SH-SY5Y (cell line): Measurements from ENCODE around the gene AGTRAP.

Experiments used
- GATA2 ChIP-seq: IDR thresholded peaks from 2 replicates; pipeline ENCODE4 v1.6.1; 2011; ENCODE audit warnings: mild to moderate bottlenecking, low read depth, low read length
- GATA3 ChIP-seq: IDR thresholded peaks from 2 replicates; pipeline ENCODE4 v1.6.1; 2011; ENCODE audit warnings: low read depth, mild to moderate bottlenecking, low read length, moderate library complexity

Gene AGTRAP

DNA sequence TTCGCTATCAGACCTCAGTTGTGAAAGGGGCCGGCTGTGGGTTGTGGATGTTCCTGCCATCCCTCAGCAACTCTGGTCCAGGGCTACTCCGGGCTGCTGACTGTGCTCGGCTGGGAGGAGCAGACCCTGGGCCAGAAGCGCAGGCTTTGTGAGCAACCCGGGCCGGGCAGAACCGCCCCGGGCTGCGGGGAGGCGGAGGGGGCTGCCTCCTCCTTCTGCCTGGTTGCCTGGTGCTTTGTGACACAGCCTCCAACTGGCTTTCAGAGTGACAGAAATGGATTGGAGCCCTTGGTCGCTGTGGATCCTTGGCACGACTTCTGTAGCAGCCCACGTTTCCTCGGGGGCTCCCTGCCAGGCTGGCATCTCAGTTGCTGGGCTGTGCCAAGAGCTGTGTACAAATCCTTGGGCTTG lies 34.4 kb upstream of the AGTRAP start:
- TF ChIP-seq GATA2 (no peak), GATA3 (no peak)

DNA sequence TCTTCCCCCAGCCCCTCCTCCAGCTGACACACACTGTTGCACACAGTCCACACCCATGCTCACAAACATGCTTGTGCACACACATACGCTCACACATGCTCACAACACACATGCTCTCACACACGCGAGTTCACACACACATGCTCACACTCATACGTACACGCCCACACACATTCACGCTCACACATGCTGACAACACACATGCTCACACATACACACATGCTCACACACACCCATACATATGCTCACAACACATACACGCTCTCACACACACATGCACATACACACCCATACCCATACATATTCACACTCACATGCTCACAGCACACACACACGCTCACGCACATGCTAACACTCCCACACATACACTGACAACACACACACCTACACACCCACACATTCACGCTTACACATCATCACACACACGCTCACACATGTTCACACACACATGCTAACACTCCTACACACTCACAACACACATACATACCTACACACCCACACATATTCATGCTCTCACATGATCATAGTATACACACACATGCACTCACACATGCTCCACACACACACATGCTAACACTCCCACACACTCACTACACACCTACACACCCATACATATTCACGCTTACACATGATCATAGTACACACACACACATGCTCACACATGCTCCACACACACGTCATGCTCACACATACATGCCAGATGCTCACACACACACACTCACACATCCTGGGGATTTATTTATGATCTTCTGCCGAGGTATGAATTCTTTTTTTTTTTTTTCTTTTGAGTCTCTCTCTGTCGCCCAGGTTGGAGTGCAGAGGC lies 33.7 kb upstream of the AGTRAP start:
- no peak for TF ChIP-seq GATA2
- no peak for TF ChIP-seq GATA3

DNA sequence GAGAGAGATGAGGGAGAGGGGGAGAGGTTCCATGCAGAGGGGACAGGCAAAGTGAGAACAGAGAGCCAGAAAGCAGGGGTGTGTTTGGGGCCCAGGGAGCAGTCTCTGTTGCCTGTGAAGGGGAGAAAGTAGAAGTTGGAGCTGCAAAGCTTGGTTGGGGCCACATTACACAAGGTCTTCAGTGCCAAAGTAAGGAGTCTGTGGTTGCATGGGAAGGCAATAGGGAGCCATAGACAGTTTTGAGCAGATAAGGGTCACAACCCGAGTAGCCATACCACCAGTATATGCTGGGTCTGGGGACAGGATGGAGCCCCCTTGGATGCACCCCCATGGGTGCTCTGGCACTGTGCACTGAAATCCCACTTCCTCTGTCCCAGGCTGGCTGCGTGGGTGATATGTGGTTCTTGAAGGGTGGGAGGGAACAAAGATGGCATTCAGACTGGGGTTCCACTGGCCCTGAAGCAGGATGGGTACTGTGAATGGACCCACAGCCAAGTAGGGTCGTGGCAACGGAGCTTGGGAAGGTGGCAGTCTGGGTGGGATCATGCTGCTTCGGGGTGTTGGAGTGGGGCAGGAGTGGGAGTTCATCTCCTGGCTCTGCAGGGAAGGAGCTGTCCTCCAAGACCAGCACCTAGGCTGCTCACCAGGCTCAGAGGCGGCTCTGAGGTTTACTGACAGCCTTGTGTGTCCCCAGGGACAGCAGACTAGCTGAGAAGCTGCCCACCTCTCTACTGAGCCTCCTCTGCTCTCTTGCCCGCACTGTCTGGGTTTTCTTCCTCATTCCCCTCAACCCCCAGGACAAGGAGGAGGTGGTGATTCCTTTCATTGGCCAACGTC lies 32.4 kb upstream of the AGTRAP start:
- TF ChIP-seq GATA2 = no peak

DNA sequence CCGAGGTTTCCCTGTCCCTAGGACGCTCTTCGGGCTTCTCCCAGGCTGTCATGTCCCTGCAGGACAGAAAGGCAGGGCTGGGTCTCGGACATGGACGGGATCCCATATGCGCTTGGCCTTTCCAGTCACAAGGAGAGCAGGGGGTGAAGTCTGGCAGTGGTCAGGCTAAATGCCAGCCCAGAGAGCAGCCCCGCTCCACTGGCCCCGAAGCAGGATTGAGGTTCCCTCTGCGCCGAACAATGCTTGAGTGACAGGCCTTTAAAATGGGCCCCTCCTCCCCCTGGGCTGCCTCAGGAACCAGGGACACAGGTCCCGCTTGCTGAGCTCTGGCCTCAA lies 31.8 kb upstream of the AGTRAP start:
- TF ChIP-seq GATA3 (no peak), GATA2 (no peak)

DNA sequence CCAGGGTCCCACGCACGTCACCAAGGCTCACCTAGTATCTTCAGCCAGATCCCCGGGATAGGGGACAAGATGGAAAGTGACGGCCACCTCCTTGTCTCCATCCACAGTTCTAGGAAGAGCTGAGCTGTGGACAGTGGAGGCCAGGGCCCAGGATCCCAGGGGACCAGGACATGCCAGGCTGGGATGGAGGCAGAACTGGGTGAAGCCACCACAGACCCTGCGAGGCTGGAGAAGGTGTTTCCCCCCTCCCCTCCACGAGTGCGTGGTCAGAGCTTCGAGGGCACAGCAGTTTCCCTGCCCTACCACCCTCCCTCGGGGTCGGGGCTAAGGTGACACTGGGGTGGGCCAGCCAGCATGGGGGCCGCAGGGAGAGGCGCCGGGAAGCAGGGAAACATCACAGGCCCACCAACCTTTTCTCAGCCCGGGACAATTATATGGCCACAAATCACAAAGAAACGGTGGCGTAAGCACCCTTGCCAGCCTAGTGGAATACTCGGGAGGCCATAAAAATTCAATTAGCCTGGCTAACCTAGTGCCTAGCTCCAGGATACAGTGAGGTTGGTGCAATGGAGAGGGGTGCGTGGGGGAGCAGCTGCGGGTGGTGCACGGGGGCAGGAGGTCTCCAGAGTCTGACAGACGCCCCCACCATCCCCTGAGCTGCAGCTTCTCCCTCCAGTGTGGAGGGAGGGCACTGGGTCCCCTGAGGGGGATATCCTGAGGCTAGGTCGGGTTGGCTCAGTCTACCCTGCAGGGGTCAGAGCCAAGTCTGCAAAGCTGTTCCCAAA lies 31.1 kb upstream of the AGTRAP start:
- TF ChIP-seq GATA2 (no peak), GATA3 (no peak)

DNA sequence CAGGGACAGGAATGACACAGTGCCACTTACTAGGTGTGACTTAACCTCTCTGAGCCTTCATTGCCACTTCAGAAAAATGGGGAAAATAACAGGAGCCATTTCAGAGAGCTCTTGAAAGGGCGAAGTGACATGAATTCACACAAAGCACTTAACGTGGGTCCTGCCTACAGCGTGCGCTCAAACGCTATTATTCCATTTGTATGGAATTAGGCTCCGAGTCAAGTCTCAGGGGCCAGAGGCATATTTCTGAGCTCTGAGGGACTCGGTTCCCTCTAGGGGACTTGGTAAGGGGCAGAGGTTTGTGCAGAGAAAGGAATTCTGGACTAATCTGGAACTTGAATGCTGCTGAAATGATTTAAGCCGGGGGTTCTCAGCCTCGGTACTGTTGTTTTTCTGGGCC lies 30.3 kb upstream of the AGTRAP start:
- TF ChIP-seq GATA3 = no peak
- no peak for TF ChIP-seq GATA2

DNA sequence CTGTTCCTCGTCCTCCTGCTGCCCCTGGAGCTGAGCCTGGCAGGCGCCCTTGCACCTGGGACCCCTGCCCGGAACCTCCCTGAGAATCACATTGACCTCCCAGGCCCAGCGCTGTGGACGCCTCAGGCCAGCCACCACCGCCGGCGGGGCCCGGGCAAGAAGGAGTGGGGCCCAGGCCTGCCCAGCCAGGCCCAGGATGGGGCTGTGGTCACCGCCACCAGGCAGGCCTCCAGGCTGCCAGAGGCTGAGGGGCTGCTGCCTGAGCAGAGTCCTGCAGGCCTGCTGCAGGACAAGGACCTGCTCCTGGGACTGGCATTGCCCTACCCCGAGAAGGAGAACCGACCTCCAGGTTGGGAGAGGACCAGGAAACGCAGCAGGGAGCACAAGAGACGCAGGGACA lies 29.6 kb upstream of the AGTRAP start:
- TF ChIP-seq GATA2 (no peak), GATA3 (no peak)

DNA sequence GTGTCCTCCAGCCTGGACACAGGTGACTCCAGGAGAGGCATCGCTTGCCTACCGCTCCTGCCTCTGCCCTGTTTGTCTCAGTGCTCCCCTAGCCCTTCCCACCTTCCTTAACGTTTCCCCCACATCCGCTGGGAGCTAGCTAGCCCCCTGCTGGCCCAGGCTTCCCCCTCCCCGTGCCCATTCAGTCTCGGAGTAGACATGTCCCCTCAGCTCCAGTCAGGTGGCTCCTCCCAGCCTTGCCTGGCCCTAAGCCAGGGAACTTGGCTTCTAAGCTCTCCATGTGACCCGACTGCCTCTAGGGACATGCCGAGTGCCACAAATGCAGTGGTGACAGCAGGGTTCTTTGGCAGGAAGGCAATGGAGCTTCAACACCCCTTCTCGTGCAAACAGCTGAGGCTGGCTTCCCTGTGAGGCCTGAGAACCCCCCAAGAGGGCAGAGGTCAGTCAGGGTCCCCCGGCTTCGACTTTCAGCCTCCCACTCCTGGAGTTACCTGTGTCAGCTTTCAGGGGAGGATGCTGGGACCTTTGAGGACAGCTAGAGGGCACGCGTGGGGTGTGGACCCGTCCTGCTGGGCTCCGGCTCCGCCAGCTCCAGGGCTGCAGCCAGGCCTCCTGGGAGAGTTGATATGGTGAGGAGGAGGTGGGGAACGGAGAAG lies 28.2 kb upstream of the AGTRAP start:
- no peak for TF ChIP-seq GATA3
- TF ChIP-seq GATA2 = no peak

DNA sequence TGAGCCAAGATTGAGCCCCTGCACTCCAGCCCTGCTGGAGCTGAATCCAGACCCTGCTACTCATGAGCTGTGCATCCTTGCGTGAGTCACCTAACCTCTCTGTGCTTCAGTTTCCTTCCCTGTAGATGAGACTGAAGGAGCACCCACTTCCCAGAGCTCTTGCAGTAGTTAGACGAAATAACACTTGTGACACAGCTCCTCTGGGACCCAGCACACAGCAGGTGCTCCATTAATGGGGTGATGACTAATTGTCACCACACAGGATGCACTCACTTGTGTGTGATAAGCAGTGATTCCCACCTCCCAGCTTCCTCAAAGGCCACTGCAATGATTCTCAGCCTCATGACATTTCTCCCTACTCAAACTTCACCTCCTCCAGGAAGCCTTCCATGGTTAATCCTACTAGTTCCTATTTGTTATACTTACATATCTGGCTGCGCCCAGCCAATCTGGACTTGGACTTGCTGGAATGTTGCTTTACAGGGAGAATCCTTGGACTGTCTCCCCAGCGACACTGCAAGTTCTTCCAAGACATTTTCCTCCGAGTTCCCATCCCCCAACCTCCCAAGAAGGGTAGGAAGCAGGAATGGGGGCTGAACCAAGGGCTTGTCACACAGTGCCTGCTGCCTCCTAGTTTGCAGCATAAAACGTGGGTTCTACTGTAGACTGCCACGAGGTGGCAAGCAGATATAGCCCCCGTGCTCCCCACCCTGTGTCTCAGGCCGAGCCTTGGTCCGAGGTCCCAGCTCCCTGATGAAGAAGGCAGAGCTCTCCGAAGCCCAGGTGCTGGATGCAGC lies 27.2 kb upstream of the AGTRAP start:
- TF ChIP-seq GATA3 (no peak), GATA2 (no peak)

DNA sequence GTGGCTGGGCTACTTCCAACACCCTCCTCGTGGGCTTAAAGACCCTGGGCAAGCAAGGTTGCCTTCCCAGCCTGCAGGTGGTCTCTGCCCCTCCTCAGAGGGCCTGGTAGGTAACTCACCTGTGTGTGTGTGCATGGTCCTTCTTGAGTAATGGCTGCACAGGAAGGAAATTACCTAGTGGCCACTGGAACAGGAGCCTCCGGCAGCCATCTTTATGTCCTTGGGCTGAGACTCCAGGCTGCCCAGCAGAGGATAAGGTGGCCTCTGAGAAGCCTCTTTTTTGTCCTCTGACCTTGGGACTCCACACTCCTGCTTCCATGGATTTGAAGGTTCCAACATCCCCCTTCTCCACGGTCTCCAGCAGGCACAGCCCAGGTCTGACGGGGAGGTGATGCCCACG lies 24.4 kb upstream of the AGTRAP start:
- TF ChIP-seq GATA3 (no peak), GATA2 (no peak)

DNA sequence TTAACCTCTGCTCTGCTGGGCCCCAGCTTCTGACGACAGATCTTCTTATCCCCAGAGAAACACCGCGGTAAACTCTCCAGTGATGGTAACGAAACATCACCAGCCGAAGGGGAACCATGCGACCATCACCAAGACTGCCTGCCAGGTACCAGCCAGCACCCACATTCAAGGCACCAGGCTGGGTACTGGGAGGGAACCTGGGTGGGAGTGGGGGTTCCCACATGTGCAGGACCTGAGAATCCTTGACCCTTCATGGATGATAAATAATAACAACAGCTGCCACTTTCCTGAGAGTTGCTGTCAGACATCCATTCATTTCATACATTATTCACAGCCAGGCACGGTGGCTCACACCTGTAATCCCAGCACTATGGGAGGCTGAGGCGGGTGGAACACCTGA lies 23.7 kb upstream of the AGTRAP start:
- no peak for TF ChIP-seq GATA3

DNA sequence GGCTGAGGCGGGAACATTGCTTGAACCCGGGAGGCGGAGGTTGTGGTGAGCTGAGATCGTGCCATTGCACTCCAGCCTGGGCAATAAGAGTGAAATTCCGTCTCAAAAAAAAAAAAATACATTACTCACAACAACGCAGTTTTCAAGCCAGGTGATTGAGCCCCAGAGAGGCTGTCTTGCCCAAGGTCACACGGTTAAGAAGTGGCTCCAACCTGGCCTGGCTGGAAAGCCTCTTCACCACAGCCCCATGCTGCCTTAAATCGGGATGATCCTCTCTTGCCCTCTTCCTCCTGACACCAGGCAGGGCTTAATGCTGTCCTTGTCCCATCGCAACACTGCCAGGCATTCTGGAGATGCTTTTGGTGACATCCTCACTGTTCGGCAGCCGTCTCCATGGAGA lies 22.8 kb upstream of the AGTRAP start:
- TF ChIP-seq GATA2 (no peak), GATA3 (no peak)

DNA sequence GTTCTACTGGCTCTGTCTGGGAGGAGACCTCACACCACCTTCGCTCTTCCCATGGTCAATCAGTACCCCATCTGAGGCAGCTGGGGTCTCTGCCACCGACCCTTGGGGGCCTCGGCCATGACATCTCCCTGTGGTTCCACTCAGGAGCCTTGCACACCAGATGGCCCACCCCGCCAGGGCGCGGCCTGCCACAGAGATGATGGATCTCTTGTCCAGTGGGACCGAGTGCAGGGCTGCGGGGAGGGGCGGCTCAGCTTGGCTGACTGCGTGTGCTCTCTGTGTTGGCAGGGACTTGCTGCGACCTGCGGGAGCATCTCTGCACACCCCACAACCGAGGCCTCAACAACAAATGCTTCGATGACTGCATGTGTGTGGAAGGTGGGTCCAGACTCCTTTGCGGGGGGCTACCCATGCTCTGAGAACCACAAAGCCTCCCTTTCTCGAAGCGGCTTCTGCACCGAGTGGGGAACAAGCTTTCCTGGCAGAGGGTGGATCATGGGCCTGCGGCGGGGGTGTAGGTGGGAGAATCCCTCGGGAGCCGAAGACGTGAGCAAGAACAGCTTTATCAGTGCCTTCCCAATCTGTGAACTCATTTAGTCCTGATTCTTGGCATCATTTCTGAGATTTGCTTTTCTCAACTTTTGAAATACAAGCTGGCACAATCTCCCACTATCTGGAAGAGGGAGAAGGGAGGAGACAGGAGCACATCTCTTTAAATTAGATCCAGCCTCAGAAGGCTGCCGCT lies 20.9 kb upstream of the AGTRAP start:
- TF ChIP-seq GATA3 (no peak), GATA2 (no peak)
